Stomach smooth muscle (tissue), 2 donors: ENCODE measurements around the gene CD3D.
"Not testable (repeated sequence)": the region's sequence is repeated elsewhere in the genome, so short reads cannot be mapped to it uniquely, and the experiment has no call there.

Experiments used
- H3K27ac ChIP-seq: one replicate; pipeline ENCODE4 v1.7.0; 2013; ENCODE audit warnings: mild to moderate bottlenecking, low read length, inconsistent platforms
- H3K27me3 ChIP-seq, 2 donors: one replicate each; pipeline ENCODE4 v1.7.0; 2013; ENCODE audit warnings: low read length in 2 of 2; ENCODE audit not compliant: insufficient read depth in 2 of 2, control insufficient read depth in 1 of 2
- H3K36me3 ChIP-seq, 2 donors: one replicate each; pipeline ENCODE4 v1.7.0; 2013; ENCODE audit warnings: low read length in 2 of 2; ENCODE audit not compliant: control insufficient read depth in 2 of 2, insufficient read depth in 2 of 2
- H3K4me1 ChIP-seq: one replicate; pipeline ENCODE4 v1.7.0; 2013; ENCODE audit warnings: low read length; ENCODE audit not compliant: control insufficient read depth, insufficient read depth
- H3K4me3 ChIP-seq, 2 donors: one replicate each; pipeline ENCODE4 v1.7.0; 2013; ENCODE audit warnings: low read length in 2 of 2
- H3K9ac ChIP-seq, 2 donors: one replicate each; pipeline ENCODE4 v1.7.0; 2013; ENCODE audit warnings: low read length in 2 of 2, mild to moderate bottlenecking in 1 of 2
- H3K9me3 ChIP-seq, 2 donors: one replicate each; pipeline ENCODE4 v1.7.0; 2013; ENCODE audit warnings: low read length in 2 of 2; ENCODE audit not compliant: control insufficient read depth in 2 of 2
- donor health status: healthy.
- donor health status: Pancreatic carcinoma.

Gene CD3D

DNA sequence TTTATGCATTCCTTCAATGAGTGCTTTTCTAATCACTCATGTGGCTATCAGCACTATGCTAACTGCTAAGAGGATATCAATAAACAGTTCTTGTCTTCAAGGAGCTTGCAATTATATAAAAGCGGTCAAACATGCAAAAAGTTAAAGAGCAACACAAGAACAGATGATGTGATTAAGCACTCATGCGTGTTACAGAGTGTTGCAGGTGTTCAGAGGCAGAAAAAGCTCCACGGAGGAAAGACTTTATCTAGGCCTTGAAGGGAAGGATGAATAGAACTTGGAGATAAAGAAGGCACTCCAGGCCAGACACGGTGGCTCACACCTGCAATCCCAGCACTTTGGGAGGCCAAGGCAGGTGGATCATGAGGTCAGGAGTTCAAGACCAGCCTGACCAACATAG is 24.4 kb downstream of the CD3D start:
- Histone ChIP-seq H3K36me3 (no peaks in the 10 kb centered on the region), H3K4me1 (peaks cover 9% of the 10 kb centered on the region), H3K9me3 (no peaks in the 10 kb centered on the region), H3K27ac (no peak overlapping the region), H3K27me3 (peaks cover 24 to 27% of the 10 kb centered on the region in 2 donors), H3K9ac (no peak overlapping the region), H3K4me3 (no peak overlapping the region)

DNA sequence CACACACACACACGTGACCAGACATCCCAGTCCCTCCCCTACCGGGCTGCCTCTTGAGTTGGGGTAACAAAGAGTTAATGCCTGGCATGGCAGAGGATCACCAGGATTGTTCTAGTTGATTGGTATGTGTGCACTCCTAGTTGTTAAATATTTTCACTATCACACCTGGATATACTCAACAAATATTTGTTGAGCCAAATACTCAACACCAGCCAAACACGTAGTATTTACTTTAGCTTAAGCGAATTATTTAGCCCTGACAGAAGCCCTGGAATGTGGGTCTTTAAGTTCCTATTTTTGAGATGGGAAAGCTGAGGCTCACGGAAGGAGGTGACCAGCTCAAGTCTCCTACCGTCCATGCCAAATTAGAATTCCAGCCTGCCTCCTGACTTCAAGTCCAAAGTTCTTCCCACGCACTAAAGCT is 27.5 kb downstream of the CD3D start:
- Histone ChIP-seq H3K9me3 (no peaks in the 10 kb centered on the region), H3K36me3 (no peaks in the 10 kb centered on the region), H3K9ac (no peak overlapping the region), H3K27me3 (peaks cover 27 to 28% of the 10 kb centered on the region in 2 donors), H3K27ac (no peak overlapping the region), H3K4me1 (peaks cover 9% of the 10 kb centered on the region), H3K4me3 (no peak overlapping the region)

DNA sequence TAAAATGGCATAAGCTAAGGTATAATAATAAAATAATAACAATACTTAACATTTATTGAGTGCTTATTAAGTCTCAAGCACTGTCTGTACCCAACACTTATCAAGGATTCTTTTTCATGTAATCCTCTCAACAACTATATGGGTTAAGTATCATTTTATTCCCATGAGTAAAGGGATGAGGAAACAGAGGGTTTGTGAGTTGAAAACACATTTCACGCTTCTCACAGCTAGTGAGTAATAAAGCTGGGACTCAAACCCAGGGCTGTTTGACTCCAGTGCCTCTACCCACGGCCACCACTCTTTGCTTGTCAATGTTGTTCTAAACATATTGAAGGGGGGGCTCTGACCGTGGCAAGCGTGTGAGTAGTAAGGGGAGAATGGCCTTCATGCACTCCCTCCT is 29.3 kb downstream of the CD3D start:
- Histone ChIP-seq H3K4me1 (peaks cover 9% of the 10 kb centered on the region), H3K4me3 (no peak overlapping the region), H3K27ac (no peak overlapping the region), H3K9me3 (no peaks in the 10 kb centered on the region), H3K9ac (no peak overlapping the region), H3K36me3 (no peaks in the 10 kb centered on the region), H3K27me3 (peaks cover 27 to 28% of the 10 kb centered on the region in 2 donors)

- Histone ChIP-seq H3K4me1 (peaks cover 9% of the 10 kb centered on the region), H3K27me3 (peaks cover 27 to 28% of the 10 kb centered on the region in 2 donors), H3K9me3 (no peaks in the 10 kb centered on the region), H3K9ac (no peak overlapping the region), H3K4me3 (no peak overlapping the region), H3K36me3 (no peaks in the 10 kb centered on the region), H3K27ac (no peak overlapping the region)
Observed at GRCh38 chr11:118312328-118312727, 30.2 kb downstream of the CD3D start.

GRCh38 chr11:118311518-118311917 is 31.0 kb downstream of the CD3D start:
- Histone ChIP-seq H3K4me3 (no peak overlapping the region), H3K9me3 (no peaks in the 10 kb centered on the region)

DNA sequence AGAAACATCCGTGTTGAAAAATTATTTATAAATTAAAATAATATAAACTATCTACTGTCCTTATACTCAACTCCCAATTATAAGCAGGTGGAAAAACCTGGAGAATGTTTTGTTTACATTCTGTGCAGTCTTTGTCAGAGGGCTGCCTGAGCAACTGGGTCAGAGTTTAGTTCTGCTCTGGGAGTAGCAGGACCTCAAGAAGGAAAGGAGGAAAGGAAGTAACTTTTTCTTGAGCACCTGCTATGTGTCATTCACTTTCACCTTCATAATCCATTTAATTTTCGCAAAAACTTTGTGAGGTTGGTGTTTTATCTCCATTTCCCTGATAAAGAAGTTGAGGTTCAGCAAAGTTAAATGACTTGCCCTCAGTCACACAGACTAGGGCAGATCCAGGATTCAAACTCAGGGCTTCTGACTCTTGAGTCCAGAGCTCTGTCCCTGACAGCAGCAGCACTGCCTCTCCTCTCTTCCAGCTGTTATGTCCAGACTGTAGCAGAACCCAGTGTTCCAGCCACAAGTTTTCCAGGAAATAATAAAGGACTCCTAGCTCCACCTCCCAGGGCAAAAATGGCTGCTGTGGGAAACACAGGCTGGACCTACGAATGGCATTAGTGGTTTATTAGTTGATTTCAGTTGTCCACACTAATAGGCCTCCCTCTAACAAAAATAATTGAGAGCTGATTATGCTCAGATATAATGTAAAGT is 31.6 kb downstream of the CD3D start:
- Histone ChIP-seq H3K4me1 (peaks cover 6% of the 10 kb centered on the region), H3K9ac (no peak overlapping the region), H3K4me3 (no peak overlapping the region), H3K27ac (no peak overlapping the region), H3K36me3 (no peaks in the 10 kb centered on the region), H3K27me3 (peaks cover 24% of the 10 kb centered on the region in 2 donors), H3K9me3 (no peaks in the 10 kb centered on the region)

More at GRCh38 chr11:118311518-118311917, 31.0 kb downstream of the CD3D start:
- Histone ChIP-seq H3K27me3 (peaks cover 24 to 25% of the 10 kb centered on the region in 2 donors), H3K36me3 (no peaks in the 10 kb centered on the region), H3K9ac (no peak overlapping the region), H3K4me1 (peaks cover 7% of the 10 kb centered on the region), H3K27ac (no peak overlapping the region)

DNA sequence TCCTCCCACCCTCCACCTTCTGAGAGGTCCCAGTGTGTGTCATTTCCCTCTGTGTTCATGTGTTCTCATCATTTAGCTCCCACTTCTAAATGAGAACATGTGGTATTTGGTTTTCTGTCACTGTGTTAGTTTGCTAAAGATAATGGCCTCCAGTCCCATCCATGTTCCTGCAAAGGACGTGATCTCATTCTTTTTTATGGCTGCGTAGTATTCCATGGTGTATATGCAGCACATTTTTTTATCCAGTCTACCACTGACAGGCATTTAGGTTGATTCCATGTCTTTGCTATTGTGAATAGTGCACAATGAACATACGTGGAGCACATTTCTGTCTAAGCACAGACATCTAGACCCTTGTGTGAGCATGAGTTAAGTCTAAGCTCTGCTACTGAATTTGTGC is 32.2 kb downstream of the CD3D start:
- H3K9ac ChIP-seq, result no peak overlapping the region
- no peaks in the 10 kb centered on the region for H3K36me3 ChIP-seq
- H3K27ac ChIP-seq, result no peak overlapping the region
- no peaks in the 10 kb centered on the region for H3K9me3 ChIP-seq
- H3K27me3 ChIP-seq, result peaks cover 21 to 27% of the 10 kb centered on the region in 2 donors
- H3K4me1 ChIP-seq, result peaks cover 3% of the 10 kb centered on the region
- H3K4me3 ChIP-seq, result no peak overlapping the region

- H3K9ac ChIP-seq, H3K27ac ChIP-seq, H3K4me1 ChIP-seq, H3K9me3 ChIP-seq, H3K4me3 ChIP-seq, H3K36me3 ChIP-seq: not testable (repeated sequence)
- H3K27me3 ChIP-seq, result peaks cover 16 to 21% of the 10 kb centered on the region in 2 donors
Observed at GRCh38 chr11:118308995-118309528, 33.4 kb downstream of the CD3D start.

- Histone ChIP-seq H3K9me3 (no peaks in the 10 kb centered on the region), H3K4me3 (no peak overlapping the region), H3K36me3 (no peaks in the 10 kb centered on the region), H3K27ac (no peak overlapping the region), H3K27me3 (peaks cover 4 to 6% of the 10 kb centered on the region in 2 donors), H3K9ac (no peak overlapping the region), H3K4me1 (no peaks in the 10 kb centered on the region)
Observed at GRCh38 chr11:118306556-118306955, 35.9 kb downstream of the CD3D start.

- no peaks in the 10 kb centered on the region for H3K36me3 ChIP-seq
- H3K4me3 ChIP-seq, result no peak overlapping the region
- peaks cover 4 to 6% of the 10 kb centered on the region in 2 donors for H3K27me3 ChIP-seq
- H3K9me3 ChIP-seq, result no peaks in the 10 kb centered on the region
- no peaks in the 10 kb centered on the region for H3K4me1 ChIP-seq
- no peak overlapping the region for H3K27ac ChIP-seq
- H3K9ac ChIP-seq, result no peak overlapping the region
Observed at GRCh38 chr11:118305726-118306125, 36.8 kb downstream of the CD3D start.

DNA sequence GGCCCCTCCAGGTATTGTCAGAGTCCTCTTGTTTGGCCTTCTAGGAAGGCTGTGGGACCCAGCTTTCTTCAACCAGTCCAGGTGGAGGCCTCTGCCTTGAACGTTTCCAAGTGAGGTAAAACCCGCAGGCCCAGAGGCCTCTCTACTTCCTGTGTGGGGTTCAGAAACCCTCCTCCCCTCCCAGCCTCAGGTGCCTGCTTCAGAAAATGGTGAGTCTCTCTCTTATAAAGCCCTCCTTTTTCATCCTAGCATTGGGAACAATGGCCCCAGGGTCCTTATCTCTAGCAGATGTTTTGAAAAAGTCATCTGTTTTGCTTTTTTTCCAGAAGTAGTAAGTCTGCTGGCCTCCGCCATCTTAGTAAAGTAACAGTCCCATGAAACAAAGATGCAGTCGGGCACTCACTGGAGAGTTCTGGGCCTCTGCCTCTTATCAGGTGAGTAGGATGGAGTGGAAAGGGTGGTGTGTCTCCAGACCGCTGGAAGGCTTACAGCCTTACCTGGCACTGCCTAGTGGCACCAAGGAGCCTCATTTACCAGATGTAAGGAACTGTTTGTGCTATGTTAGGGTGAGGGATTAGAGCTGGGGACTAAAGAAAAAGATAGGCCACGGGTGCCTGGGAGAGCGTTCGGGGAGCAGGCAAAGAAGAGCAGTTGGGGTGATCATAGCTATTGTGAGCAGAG is 37.8 kb downstream of the CD3D start, which contains the start of gene CD3E:
CD3E (plus strand) TSS at position 163 of the 681 bp plus-strand sequence; CDS start at position 386, 223 bp downstream.
- Histone ChIP-seq H3K4me3 (no peak within 1 kb of the TSS), H3K4me1 (no peaks in the 10 kb centered on the region), H3K27me3 (peaks cover 4 to 6% of the 10 kb centered on the region in 2 donors), H3K36me3 (no peaks in the 10 kb centered on the region), H3K9me3 (no peaks in the 10 kb centered on the region), H3K9ac (no peak within 1 kb of the TSS), H3K27ac (no peak within 1 kb of the TSS)
